ENCODE results near the gene CLRN3.

Gene CLRN3

DNA sequence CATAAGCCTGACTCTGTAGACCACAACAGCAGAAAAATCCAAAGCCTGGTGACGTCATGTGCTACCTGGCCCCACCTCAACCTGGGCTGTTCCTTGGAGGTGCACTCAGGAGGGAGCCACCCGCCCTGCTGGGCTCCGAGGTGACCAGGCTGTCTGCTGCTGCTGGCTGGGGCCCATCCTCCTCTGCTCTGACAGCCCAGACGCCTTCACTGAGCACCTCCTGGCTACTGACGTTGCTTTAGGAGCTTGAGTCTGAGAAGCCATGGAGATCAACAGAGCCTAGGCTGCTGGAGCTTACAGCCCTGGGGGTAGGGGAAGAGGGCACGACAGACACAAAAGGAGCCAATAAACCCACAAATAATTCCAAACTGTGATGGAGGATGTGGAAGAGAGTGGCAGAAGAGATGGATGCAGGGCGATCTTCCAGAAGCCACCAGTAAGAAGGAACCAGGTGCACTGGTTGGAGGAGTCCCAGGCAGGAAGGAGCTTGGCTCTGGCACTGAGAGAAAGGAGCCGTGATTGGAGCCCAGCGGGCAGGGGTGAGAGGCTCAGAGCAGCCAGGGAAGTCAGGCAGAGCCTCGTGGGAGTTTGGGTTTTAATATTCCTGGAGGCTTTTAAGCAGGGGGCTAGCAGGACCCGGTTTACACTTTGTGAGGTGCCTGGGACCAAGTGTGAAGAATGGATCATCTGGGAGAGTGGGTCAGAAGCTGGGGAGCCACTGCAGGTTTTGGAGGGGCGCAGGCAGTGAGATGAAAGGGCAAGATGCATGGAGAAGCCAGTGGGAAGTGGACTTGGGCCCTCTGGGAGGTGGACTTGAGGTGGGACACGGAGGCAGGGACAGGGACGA is 12.5 kb upstream of the CLRN3 start:
- ATAC-seq (ENCODE audit: low read depth), result no peak
- no peaks in the 10 kb centered on the region for H3K36me3 ChIP-seq (ENCODE audit: low read depth)
- no peak overlapping the region for H3K4me3 ChIP-seq (ENCODE audit: severe bottlenecking)
- no peak overlapping the region for H3K27ac ChIP-seq (ENCODE audit: poor library complexity, severe bottlenecking)
- H3K27me3 ChIP-seq (ENCODE audit: insufficient read depth, poor library complexity, severe bottlenecking), result no peaks in the 10 kb centered on the region
- DNase-seq (ENCODE audit: low spot score), result no peak
- TF ChIP-seq CTCF (IDR thresholded peaks at IDR 0.05; ENCODE audit: poor library complexity, severe bottlenecking), result no peak
- H3K9me3 ChIP-seq (ENCODE audit: severe bottlenecking), result no peaks in the 10 kb centered on the region
- peaks cover 11% of the 10 kb centered on the region for H3K4me1 ChIP-seq (ENCODE audit: insufficient read depth, poor library complexity, severe bottlenecking)

DNA sequence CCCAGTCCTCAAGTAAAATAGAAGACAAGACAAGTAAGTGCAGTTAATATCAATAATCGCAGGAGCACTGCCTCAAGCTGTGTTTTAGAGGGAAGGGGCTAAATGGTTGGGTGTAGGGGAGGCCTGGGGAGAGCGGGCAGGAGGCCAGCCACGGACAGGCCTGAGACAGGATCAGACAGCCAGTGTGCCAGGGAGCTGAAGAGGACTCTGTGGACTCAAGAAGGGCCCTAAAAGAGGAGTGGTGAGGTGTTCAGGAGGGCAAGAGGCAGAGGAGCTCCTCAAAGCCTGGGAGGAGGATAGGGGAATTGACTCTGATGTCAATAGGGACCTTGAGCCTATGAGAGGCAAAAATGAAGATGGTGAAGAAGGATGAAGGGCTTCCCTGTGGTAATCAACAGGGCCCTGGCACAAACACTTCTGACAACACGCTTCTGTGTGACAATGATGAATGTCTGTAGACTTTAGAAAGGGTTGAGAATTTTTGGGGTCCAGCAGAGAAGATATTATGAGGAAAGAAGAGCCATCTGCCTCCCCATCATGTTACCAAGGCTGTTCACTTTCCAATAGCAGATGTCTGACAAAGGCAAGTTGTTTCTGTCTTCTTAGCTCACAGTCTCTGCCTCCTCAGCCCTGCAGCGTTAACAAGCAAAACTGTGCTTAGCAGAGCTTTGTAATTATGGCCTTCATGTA is 11.7 kb upstream of the CLRN3 start:
- no peaks in the 10 kb centered on the region for H3K27me3 ChIP-seq (ENCODE audit: insufficient read depth, poor library complexity, severe bottlenecking)
- ATAC-seq (ENCODE audit: low read depth) (no peak), DNase-seq (ENCODE audit: low spot score) (no peak)
- no peak overlapping the region for H3K27ac ChIP-seq (ENCODE audit: poor library complexity, severe bottlenecking)
- TF ChIP-seq CTCF (IDR thresholded peaks at IDR 0.05; ENCODE audit: poor library complexity, severe bottlenecking), result no peak
- no peak overlapping the region for H3K4me3 ChIP-seq (ENCODE audit: severe bottlenecking)
- no peaks in the 10 kb centered on the region for H3K36me3 ChIP-seq (ENCODE audit: low read depth)
- peaks cover 11% of the 10 kb centered on the region for H3K4me1 ChIP-seq (ENCODE audit: insufficient read depth, poor library complexity, severe bottlenecking)
- H3K9me3 ChIP-seq (ENCODE audit: severe bottlenecking), result no peaks in the 10 kb centered on the region

DNA sequence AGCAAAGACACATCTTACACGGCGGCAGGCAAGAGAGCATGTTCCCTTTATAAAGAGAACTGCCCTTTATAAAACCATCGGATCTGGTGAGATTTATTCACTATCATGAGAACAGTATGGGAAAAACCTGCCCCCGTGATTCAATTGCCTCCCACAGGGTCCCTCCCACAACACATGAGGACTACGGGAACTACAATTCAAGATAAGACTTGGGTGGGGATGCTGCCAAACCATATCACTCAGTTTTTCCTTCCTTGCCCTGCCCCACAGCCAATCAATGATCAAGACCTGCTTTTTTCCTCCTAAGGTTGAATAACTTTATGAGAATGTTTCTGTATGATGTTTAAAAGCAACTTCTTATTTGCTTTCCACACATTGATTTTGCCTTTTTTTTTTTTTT is 11.0 kb upstream of the CLRN3 start:
- TF ChIP-seq CTCF (IDR thresholded peaks at IDR 0.05; ENCODE audit: poor library complexity, severe bottlenecking), result no peak
- ATAC-seq (ENCODE audit: low read depth) (no peak), DNase-seq (ENCODE audit: low spot score) (no peak)
- H3K27me3 ChIP-seq (ENCODE audit: insufficient read depth, poor library complexity, severe bottlenecking), result no peaks in the 10 kb centered on the region
- H3K27ac ChIP-seq (ENCODE audit: poor library complexity, severe bottlenecking), result no peak overlapping the region
- peaks cover 9% of the 10 kb centered on the region for H3K4me1 ChIP-seq (ENCODE audit: insufficient read depth, poor library complexity, severe bottlenecking)
- H3K4me3 ChIP-seq (ENCODE audit: severe bottlenecking), result no peak overlapping the region
- no peaks in the 10 kb centered on the region for H3K36me3 ChIP-seq (ENCODE audit: low read depth)
- H3K9me3 ChIP-seq (ENCODE audit: severe bottlenecking), result no peaks in the 10 kb centered on the region

- TF ChIP-seq CTCF (IDR thresholded peaks at IDR 0.05; ENCODE audit: poor library complexity, severe bottlenecking), result no peak
- DNase-seq (ENCODE audit: low spot score) (no peak), ATAC-seq (ENCODE audit: low read depth) (no peak)
- no peaks in the 10 kb centered on the region for H3K4me1 ChIP-seq (ENCODE audit: insufficient read depth, poor library complexity, severe bottlenecking)
- no peaks in the 10 kb centered on the region for H3K9me3 ChIP-seq (ENCODE audit: severe bottlenecking)
- H3K27me3 ChIP-seq (ENCODE audit: insufficient read depth, poor library complexity, severe bottlenecking), result no peaks in the 10 kb centered on the region
- no peaks in the 10 kb centered on the region for H3K36me3 ChIP-seq (ENCODE audit: low read depth)
- H3K27ac ChIP-seq (ENCODE audit: poor library complexity, severe bottlenecking), result no peak overlapping the region
- H3K4me3 ChIP-seq (ENCODE audit: severe bottlenecking), result no peak overlapping the region
These were observed 7.1 kb upstream of the CLRN3 start for GRCh38 chr10:127899766-127900387.

All from RWPE2 (cell line).